ENCODE results near the gene BTBD10.

The BTBD10 gene

DNA sequence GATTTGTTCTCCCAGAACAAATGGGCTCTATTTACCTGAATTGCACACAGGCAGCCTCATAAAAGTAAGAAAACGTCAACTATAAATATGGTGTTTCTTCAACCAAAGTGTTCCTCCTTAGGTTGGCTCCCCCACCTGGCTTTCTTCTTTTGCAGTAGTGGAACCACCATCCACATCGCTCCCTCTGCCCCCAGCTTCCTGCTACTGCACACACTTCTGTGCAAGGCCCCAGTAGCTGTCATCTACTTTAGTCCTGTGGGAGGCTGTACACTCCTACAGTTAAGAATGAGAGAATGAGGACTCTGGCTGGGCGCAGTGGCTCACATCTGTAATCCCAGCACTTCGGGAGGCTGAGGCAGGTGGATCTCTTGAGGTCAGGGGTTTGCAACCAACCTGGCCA lies 95.9 kb downstream of the BTBD10 start:
- no peak overlapping the region for H3K4me2 ChIP-seq (ENCODE audit: low read length)
- no peak overlapping the region for H3K4me3 ChIP-seq (ENCODE audit: low read length)
- no peak overlapping the region for H3K9ac ChIP-seq (ENCODE audit: low read depth, low read length)
- no peaks in the 10 kb centered on the region for H3K9me3 ChIP-seq (replicated peaks; ENCODE audit: low read length)
- no peaks in the 10 kb centered on the region for H3K27me3 ChIP-seq (ENCODE audit: control insufficient read depth, insufficient read depth, low read length)
- H3K36me3 ChIP-seq (ENCODE audit: insufficient read depth, low read length), result peaks cover 37% of the 10 kb centered on the region
- peaks cover 19% of the 10 kb centered on the region for H3K4me1 ChIP-seq (ENCODE audit: control insufficient read depth, insufficient read depth, low read length)

DNA sequence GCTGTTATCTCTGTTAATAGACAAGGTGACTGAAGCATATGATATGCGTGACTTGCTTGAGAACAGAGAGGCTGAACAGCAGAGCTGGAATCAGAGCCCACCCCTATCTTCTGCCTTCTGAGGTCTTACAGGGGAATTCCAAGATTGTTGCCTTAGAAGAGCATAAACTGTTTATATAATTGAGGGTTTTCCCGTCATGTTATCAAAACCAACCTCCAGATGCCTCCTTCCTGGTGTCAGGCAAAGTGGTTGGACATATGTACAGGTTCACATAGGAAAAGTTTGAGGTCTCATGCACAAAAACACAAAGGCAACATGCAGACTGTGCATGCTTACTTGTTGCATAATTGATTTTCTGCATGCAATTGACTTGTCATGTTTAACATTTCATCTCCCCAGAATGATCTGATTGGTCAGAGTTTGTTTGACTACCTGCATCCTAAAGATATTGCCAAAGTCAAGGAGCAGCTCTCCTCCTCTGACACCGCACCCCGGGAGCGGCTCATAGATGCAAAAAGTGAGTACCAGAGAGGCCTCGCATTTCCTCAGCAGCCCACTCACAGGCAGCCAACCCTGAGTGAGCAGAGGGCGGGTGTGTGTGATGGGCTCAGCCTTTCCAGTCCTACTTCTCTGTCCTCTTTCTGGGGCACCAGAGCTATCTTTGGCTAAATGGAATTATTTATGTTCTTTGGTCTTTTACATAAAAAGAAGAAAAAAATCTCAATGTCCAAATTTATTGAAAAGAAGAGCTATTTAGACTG lies 96.6 kb downstream of the BTBD10 start:
- no peak overlapping the region for H3K4me3 ChIP-seq (ENCODE audit: low read length)
- H3K27me3 ChIP-seq (ENCODE audit: control insufficient read depth, insufficient read depth, low read length), result no peaks in the 10 kb centered on the region
- no peak overlapping the region for H3K4me2 ChIP-seq (ENCODE audit: low read length)
- no peak overlapping the region for H3K9ac ChIP-seq (ENCODE audit: low read depth, low read length)
- H3K36me3 ChIP-seq (ENCODE audit: insufficient read depth, low read length), result peaks cover 41% of the 10 kb centered on the region
- H3K9me3 ChIP-seq (replicated peaks; ENCODE audit: low read length), result no peaks in the 10 kb centered on the region
- H3K4me1 ChIP-seq (ENCODE audit: control insufficient read depth, insufficient read depth, low read length), result peaks cover 19% of the 10 kb centered on the region

DNA sequence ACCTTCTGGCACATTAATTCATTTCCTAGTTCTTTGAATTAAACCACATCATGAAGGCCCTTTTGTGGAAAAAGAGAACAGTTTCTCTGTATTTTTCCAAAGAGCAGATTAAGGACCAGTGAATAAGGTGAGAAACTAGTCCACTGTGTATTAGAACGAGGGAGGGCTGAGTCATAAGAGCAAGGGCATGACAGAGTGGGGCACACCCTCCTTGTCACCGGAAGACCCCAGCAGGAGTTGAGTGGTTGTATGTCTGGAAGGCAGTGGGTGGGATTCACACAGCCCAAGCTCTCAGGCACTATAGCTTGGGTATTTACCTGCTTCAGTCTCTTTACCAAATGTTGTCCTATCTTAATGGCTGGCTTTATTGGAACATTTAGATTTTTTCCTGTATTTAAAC lies 98.6 kb downstream of the BTBD10 start:
- peaks cover 19% of the 10 kb centered on the region for H3K4me1 ChIP-seq (ENCODE audit: control insufficient read depth, insufficient read depth, low read length)
- H3K9ac ChIP-seq (ENCODE audit: low read depth, low read length), result no peak overlapping the region
- no peaks in the 10 kb centered on the region for H3K9me3 ChIP-seq (replicated peaks; ENCODE audit: low read length)
- H3K36me3 ChIP-seq (ENCODE audit: insufficient read depth, low read length), result peaks cover 33% of the 10 kb centered on the region
- no peak overlapping the region for H3K4me3 ChIP-seq (ENCODE audit: low read length)
- no peaks in the 10 kb centered on the region for H3K27me3 ChIP-seq (ENCODE audit: control insufficient read depth, insufficient read depth, low read length)
- H3K4me2 ChIP-seq (ENCODE audit: low read length), result no peak overlapping the region

DNA sequence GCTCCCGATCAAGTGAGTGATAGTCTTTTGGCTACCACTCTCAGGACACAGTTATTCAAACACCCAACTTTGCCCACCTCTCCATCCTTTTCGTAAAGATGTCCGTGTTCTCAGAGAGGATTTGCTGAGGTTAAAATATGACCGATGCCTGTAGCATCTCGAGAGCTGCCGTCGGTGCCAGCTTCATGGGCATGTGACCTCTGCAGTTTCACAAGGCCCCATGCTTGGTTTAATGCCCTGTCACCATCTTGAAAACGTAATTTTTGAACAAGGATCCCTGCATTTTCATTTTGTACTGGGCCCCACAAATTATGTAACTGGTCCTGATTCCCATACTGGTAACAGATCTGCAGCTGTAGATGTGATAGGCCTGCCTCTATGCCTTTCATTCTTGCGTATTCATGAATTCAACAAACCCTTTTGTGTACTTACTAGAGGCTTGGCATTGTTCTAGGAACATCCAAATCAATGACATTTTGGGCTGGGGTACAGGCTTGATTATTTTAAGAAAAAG lies 100.4 kb downstream of the BTBD10 start:
- Histone ChIP-seq H3K36me3 (ENCODE audit: insufficient read depth, low read length) (peaks cover 42% of the 10 kb centered on the region), H3K9ac (ENCODE audit: low read depth, low read length) (no peak overlapping the region), H3K4me2 (ENCODE audit: low read length) (no peak overlapping the region), H3K9me3 (replicated peaks; ENCODE audit: low read length) (no peaks in the 10 kb centered on the region), H3K4me1 (ENCODE audit: control insufficient read depth, insufficient read depth, low read length) (peaks cover 10% of the 10 kb centered on the region), H3K4me3 (ENCODE audit: low read length) (no peak overlapping the region), H3K27me3 (ENCODE audit: control insufficient read depth, insufficient read depth, low read length) (no peaks in the 10 kb centered on the region)

DNA sequence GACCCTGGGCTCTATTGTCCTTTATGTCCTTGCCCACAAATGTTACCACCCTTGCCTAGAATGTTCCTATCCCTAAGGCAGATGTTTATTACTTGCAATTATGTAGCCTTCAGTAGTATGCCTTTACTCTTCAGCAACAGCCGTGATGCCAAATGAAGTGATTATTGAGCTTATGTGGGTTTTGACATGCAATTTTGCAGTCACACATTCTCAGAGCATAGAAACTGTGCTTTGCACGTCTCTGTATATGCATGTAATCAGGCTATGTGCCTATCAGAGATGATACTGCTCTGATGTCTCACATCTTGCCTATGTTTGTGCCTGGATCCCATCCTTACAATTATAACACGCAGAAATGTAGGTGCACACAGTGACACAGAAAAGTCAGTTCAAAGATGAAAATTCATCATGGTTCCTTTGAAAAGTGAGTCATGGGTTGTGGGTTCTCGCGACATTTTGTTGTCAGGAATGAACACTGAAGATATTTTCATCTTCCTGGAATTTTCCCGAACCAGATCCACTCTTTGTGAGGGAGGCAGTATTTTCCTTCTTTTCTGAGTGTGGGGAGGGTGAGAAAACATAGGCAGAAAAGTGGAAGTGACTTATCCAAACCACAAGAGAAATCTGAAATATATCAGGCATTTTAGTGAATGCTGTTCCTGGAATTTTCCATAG lies 104.3 kb downstream of the BTBD10 start:
- H3K36me3 ChIP-seq (ENCODE audit: insufficient read depth, low read length), result peaks cover 56% of the 10 kb centered on the region
- no peaks in the 10 kb centered on the region for H3K27me3 ChIP-seq (ENCODE audit: control insufficient read depth, insufficient read depth, low read length)
- H3K4me1 ChIP-seq (ENCODE audit: control insufficient read depth, insufficient read depth, low read length), result no peaks in the 10 kb centered on the region
- no peak overlapping the region for H3K4me2 ChIP-seq (ENCODE audit: low read length)
- no peak overlapping the region for H3K9ac ChIP-seq (ENCODE audit: low read depth, low read length)
- H3K4me3 ChIP-seq (ENCODE audit: low read length), result no peak overlapping the region
- no peaks in the 10 kb centered on the region for H3K9me3 ChIP-seq (replicated peaks; ENCODE audit: low read length)

DNA sequence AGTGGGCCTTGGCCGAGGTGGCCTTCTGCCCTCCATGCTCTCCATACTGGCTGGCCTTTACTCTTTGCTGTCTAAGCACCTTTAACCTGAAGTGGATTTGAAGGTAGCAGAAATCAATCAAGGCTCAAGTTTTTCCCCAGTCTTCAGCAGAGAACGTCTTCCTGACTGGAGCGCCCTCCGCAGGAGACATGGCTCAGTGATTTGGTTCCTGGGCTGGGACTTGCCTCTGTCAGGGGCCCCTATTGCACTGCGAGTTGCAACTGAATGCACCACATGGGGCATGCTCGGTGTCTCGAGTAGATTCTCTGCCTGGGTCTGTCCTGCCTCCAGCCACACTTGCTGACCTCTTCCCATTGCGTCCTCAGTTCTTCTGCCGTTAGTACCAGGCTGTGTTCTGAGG lies 105.8 kb downstream of the BTBD10 start:
- Histone ChIP-seq H3K9me3 (replicated peaks; ENCODE audit: low read length) (no peaks in the 10 kb centered on the region), H3K4me2 (ENCODE audit: low read length) (no peak overlapping the region), H3K27me3 (ENCODE audit: control insufficient read depth, insufficient read depth, low read length) (no peaks in the 10 kb centered on the region), H3K4me1 (ENCODE audit: control insufficient read depth, insufficient read depth, low read length) (no peaks in the 10 kb centered on the region), H3K4me3 (ENCODE audit: low read length) (no peak overlapping the region), H3K36me3 (ENCODE audit: insufficient read depth, low read length) (peaks cover 54% of the 10 kb centered on the region), H3K9ac (ENCODE audit: low read depth, low read length) (no peak overlapping the region)

DNA sequence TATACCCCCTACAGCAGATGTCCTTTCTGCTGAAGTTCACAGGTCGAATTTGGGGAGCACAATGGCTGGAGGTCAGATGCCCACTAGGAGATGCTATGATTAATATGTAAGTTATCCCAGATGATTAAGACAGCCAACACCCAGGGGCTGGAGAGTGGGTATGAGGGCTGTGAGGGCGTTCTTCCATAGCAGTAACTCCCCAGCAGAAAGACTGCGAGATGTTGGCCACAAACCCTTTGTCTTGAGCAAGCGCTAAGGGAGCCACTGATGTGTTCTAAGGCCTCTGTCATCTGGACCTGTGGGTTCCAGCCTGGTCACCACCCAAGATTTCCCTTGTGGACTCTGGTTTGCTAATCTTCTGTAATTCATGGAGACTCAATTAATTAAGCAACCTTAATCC lies 107.8 kb downstream of the BTBD10 start:
- Histone ChIP-seq H3K36me3 (ENCODE audit: insufficient read depth, low read length) (peaks cover 48% of the 10 kb centered on the region), H3K9ac (ENCODE audit: low read depth, low read length) (no peak overlapping the region), H3K27me3 (ENCODE audit: control insufficient read depth, insufficient read depth, low read length) (no peaks in the 10 kb centered on the region), H3K9me3 (replicated peaks; ENCODE audit: low read length) (no peaks in the 10 kb centered on the region), H3K4me1 (ENCODE audit: control insufficient read depth, insufficient read depth, low read length) (no peaks in the 10 kb centered on the region), H3K4me3 (ENCODE audit: low read length) (no peak overlapping the region), H3K4me2 (ENCODE audit: low read length) (no peak overlapping the region)

DNA sequence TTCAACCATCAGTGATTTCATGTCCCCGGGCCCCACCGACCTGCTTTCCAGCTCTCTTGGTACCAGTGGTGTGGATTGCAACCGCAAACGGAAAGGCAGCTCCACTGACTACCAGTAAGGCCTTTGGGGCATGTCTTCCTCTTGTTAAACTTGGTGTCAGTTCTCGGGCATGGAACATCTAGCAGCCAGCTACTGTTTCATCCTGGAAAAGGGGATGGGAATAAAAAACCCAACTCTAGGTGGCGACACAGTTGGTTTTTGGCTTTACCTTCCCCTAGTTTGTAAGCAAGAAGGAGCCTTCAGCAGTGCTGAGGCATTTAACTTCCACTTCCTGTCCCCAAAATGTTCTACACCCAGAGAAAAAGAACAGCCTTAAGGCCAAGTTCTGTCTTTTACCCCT lies 108.7 kb downstream of the BTBD10 start:
- no peak overlapping the region for H3K9ac ChIP-seq (ENCODE audit: low read depth, low read length)
- H3K4me3 ChIP-seq (ENCODE audit: low read length), result no peak overlapping the region
- H3K4me1 ChIP-seq (ENCODE audit: control insufficient read depth, insufficient read depth, low read length), result no peaks in the 10 kb centered on the region
- H3K27me3 ChIP-seq (ENCODE audit: control insufficient read depth, insufficient read depth, low read length), result no peaks in the 10 kb centered on the region
- no peaks in the 10 kb centered on the region for H3K9me3 ChIP-seq (replicated peaks; ENCODE audit: low read length)
- no peak overlapping the region for H3K4me2 ChIP-seq (ENCODE audit: low read length)
- H3K36me3 ChIP-seq (ENCODE audit: insufficient read depth, low read length), result peaks cover 48% of the 10 kb centered on the region

DNA sequence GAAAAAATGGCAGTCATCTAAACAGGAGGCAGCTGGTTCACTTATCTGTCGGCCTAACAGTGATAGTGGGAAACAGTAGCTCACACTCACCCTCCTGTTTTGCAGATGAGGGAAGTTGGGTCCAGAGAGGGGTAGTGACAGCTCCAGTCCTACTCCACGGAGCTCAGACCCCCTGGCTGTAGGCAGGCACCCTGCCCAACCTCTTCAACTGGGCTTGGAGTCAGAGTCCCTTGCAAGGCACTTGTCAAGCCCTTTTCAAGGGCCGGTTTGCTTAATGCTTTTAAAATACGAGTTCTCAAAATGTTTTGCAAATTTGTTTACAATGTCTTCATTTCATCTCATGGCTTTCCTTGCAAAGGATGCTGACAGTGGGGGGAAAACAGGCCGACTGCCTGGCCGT lies 110.3 kb downstream of the BTBD10 start:
- Histone ChIP-seq H3K9me3 (replicated peaks; ENCODE audit: low read length) (no peaks in the 10 kb centered on the region), H3K9ac (ENCODE audit: low read depth, low read length) (no peak overlapping the region), H3K36me3 (ENCODE audit: insufficient read depth, low read length) (peaks cover 40% of the 10 kb centered on the region), H3K4me3 (ENCODE audit: low read length) (no peak overlapping the region), H3K4me1 (ENCODE audit: control insufficient read depth, insufficient read depth, low read length) (no peaks in the 10 kb centered on the region), H3K4me2 (ENCODE audit: low read length) (no peak overlapping the region), H3K27me3 (ENCODE audit: control insufficient read depth, insufficient read depth, low read length) (no peaks in the 10 kb centered on the region)

DNA sequence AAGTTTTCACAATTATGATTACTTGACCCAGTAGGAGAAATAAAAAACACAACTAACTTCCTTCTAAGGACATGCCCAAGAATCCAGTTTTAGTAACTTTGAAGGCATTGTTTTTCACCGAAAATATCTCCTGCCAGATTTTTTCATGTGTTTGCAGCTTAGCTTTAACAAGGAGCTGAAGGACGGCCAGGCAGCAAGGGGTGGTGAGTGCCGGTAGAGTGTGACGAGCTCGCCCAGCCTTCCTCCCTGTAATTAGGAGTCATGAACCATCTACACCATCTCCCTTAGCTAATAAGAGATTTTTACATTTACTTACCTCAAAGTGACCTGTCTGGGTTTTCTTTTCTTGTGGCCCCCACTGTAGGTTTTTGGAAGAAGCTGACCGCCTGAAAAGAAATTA lies 113.4 kb downstream of the BTBD10 start:
- peaks cover 15% of the 10 kb centered on the region for H3K36me3 ChIP-seq (ENCODE audit: insufficient read depth, low read length)
- H3K4me3 ChIP-seq (ENCODE audit: low read length), result no peak overlapping the region
- H3K9me3 ChIP-seq (replicated peaks; ENCODE audit: low read length), result no peaks in the 10 kb centered on the region
- no peak overlapping the region for H3K9ac ChIP-seq (ENCODE audit: low read depth, low read length)
- no peaks in the 10 kb centered on the region for H3K4me1 ChIP-seq (ENCODE audit: control insufficient read depth, insufficient read depth, low read length)
- no peaks in the 10 kb centered on the region for H3K27me3 ChIP-seq (ENCODE audit: control insufficient read depth, insufficient read depth, low read length)
- no peak overlapping the region for H3K4me2 ChIP-seq (ENCODE audit: low read length)

DNA sequence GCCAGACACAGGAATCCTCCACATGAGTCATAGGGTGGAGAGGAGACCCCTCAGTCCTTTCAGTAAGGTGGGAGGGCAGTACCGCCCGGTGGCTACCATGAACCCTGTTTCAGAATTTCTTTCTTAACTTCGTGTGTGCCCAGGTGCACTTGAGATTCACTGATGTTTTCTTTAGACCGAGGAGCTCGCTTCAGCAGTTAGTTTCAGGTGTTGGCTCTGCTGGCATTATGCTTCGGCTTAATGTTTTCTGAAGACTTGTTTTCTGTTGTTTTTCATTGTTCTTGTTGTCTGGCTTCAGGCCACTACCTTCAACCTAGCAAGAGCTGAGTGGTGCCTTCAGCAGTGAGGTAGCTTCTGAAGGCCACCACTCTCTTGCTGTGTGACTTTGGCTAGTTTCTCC lies 114.0 kb downstream of the BTBD10 start:
- Histone ChIP-seq H3K9me3 (replicated peaks; ENCODE audit: low read length) (no peaks in the 10 kb centered on the region), H3K4me1 (ENCODE audit: control insufficient read depth, insufficient read depth, low read length) (no peaks in the 10 kb centered on the region), H3K36me3 (ENCODE audit: insufficient read depth, low read length) (peaks cover 10% of the 10 kb centered on the region), H3K27me3 (ENCODE audit: control insufficient read depth, insufficient read depth, low read length) (no peaks in the 10 kb centered on the region), H3K9ac (ENCODE audit: low read depth, low read length) (no peak overlapping the region), H3K4me3 (ENCODE audit: low read length) (no peak overlapping the region), H3K4me2 (ENCODE audit: low read length) (no peak overlapping the region)

DNA sequence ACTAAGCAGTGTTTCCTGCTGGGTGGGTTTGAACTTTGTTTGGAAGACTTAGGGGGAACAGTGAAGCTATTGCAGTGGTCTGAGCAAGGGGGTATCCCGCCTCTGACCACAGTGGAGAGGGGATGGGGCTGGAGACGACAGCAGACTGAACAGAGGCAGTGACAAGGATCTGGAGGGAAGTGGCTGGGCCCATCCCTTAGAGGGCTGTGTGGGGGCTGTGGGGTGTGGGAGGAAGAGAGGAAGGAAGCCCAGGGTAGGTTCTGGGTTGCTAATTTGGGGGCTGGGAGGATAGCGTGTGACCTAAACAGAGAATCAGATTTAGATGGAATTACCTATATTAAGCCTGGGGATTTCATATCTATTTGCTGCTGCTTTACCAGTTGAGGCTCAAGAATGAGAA lies 114.7 kb downstream of the BTBD10 start:
- no peak overlapping the region for H3K4me3 ChIP-seq (ENCODE audit: low read length)
- H3K9me3 ChIP-seq (replicated peaks; ENCODE audit: low read length), result no peaks in the 10 kb centered on the region
- no peaks in the 10 kb centered on the region for H3K27me3 ChIP-seq (ENCODE audit: control insufficient read depth, insufficient read depth, low read length)
- H3K36me3 ChIP-seq (ENCODE audit: insufficient read depth, low read length), result peaks cover 10% of the 10 kb centered on the region
- no peaks in the 10 kb centered on the region for H3K4me1 ChIP-seq (ENCODE audit: control insufficient read depth, insufficient read depth, low read length)
- H3K4me2 ChIP-seq (ENCODE audit: low read length), result no peak overlapping the region
- no peak overlapping the region for H3K9ac ChIP-seq (ENCODE audit: low read depth, low read length)
